NB4 (cell line): ENCODE measurements around the gene GCK.

Experiments
- CTCF ChIP-seq: IDR thresholded peaks from one replicate; pipeline ENCODE4 v1.5.1; 2012; ENCODE audit warnings: low read depth, low read length
- POLR2A ChIP-seq: IDR thresholded peaks from 2 replicates; pipeline ENCODE4 v1.6.1; 2011; ENCODE audit warnings: mild to moderate bottlenecking; ENCODE audit not compliant: insufficient read length; ENCODE audit errors: extremely low read depth
- TF ChIP-seq, protein P1 (sequence below): IDR thresholded peaks from 2 replicates; pipeline ENCODE4 v1.6.1; 2011; ENCODE audit warnings: low read depth, low read length

DNA sequence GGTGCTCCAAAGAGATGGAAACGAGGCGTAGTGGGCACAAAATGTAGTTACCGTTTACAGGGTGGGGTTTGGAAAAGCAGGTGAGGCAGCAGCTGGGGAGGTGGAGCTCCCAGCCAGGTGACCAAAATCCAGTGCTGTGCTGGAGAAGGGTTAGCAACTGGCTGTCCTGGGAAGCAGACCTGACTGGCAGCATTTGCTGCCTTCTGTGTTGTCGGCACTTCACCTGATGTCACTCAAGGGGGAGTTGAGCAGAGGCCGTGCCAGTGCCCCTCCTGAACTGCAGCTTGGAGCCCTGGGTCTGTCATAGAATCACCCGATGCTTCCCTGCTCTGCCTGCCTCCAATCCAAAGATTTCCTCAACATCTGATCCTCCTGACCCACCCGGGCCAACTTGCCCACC is 12.8 kb downstream of the GCK start:
- TF ChIP-seq CTCF (no peak), POLR2A (no peak)
- TF ChIP-seq, protein P1, sequence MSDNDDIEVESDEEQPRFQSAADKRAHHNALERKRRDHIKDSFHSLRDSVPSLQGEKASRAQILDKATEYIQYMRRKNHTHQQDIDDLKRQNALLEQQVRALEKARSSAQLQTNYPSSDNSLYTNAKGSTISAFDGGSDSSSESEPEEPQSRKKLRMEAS, result no peak
